H1 (cell line): Measurements from ENCODE around the gene FAM181A. TPM values are rescaled to one million over a fixed set of nuclear protein-coding genes. Genes with fewer than 3 reads are reported as not detected.

Experiments
- ATF2 ChIP-seq: IDR thresholded peaks from 2 replicates; pipeline ENCODE4 v1.6.1; 2012; ENCODE audit warnings: low read length, inconsistent platforms
- BCL11A ChIP-seq, 2 experiments: IDR thresholded peaks; one replicate each; pipeline ENCODE4 v1.6.1; 2011; ENCODE audit warnings: low read depth in 2 of 2, low read length in 2 of 2, mild to moderate bottlenecking in 2 of 2
- CHD7 ChIP-seq: fragments of 300-600 bp; sonication (generic); IDR thresholded peaks from 2 replicates; pipeline ENCODE4 v1.7.1; 2012; ENCODE audit warnings: low read length, moderate library complexity, mild to moderate bottlenecking, inconsistent platforms; ENCODE audit not compliant: insufficient replicate concordance
- CTBP2 ChIP-seq: IDR thresholded peaks from 2 replicates; pipeline ENCODE4 v1.7.0; 2011; ENCODE audit warnings: borderline replicate concordance, mild to moderate bottlenecking, moderate library complexity, mixed read lengths, low read length; ENCODE audit not compliant: insufficient read depth, insufficient read length
- JUND ChIP-seq: IDR thresholded peaks from 2 replicates; pipeline ENCODE4 v1.6.1; 2011; ENCODE audit warnings: mild to moderate bottlenecking, improper control_type of control experiment, low read length
- SIX5 ChIP-seq: IDR thresholded peaks from 2 replicates; pipeline ENCODE4 v1.6.1; 2011; ENCODE audit warnings: mild to moderate bottlenecking, low read depth, low read length
- TAF7 ChIP-seq: optimal IDR thresholded peaks from 2 replicates; pipeline ENCODE3; 2011; ENCODE audit warnings: low read depth, mild to moderate bottlenecking, inconsistent platforms, low read length, moderate library complexity, borderline replicate concordance
- ZNF274 ChIP-seq: IDR thresholded peaks from 2 replicates; pipeline ENCODE4 v1.7.0; 2012; ENCODE audit warnings: low read length, borderline replicate concordance; ENCODE audit errors: extremely low read depth
- polyA plus RNA-seq, 7 experiments: library from polyadenylated mRNA; depleted of rRNA in 3 of 7; stranded (reverse) in 5 of 7; unstranded in 2 of 7; fragments of >200 nt in 5 of 7; fragments of 200-250 nt in 2 of 7; gene quantifications; 1 replicate in 5 of 7; 2 replicates in 1 of 7; 4 replicates in 1 of 7; pipeline versions ENCODE4 v1.2.1 to v1.2.3, GENCODE V29; 2011 to 2013; ENCODE audit warnings: missing spikeins in 2 of 7, mixed read lengths in 2 of 7
- total RNA-seq: library from RNA; stranded (reverse); fragmentation: NEBNext Ultra II Directional; extraction: Animal tissue kit (Norgen Biotek cat#: 25700); gene quantifications from 2 replicates; pipeline ENCODE4 v1.2.1, GENCODE V29; 2021

FAM181A gene
- total and polyA plus RNA-seq, 2 of the 8 experiments (the other 6 are each of a cell fraction or from before 2014, with no cell fraction given) = not detected

DNA sequence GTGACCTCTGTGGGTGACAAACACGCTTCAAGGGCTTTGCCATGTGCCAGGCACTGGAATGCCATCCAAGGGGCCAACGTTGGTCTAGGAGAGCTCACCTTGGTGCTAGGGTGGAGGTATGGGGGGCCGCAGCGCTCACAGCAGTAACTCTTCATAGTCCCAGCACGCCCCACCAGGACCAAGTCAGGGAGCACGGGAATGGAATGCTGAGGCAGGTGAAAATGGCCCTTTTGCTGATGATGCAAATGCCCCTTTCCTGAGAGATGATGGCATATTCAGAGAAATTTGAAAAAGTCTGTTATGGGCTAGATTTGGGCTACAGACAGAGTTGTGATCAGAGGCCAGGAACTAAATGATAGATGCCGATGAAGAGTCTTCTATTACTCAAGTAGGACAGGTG is 10.0 kb upstream of the FAM181A start (continued):
- TF ChIP-seq CHD7 (no peak), JUND (no peak), BCL11A (IDR thresholded peaks at IDR 0.05; ENCODE audit: low read depth in 2 of 2, low read length in 2 of 2) (no peak), SIX5 (no peak), TAF7 (no peak), ATF2 (no peak), CTBP2 (no peak), ZNF274 (no peak)
